Liver (tissue), 9 donors: Measurements from ENCODE around the gene TCF7L2. TPM values are rescaled to one million over a fixed set of nuclear protein-coding genes. Genes with fewer than 3 reads are reported as not detected.

Experiments
- DNase-seq: peaks from one replicate; pipeline ENCODE4 v3.0.0-alpha.2; 2017; ENCODE audit warnings: low spot score
- H3K27ac ChIP-seq, 2 donors: one replicate each; pipeline ENCODE4 v1.7.0; 2013; ENCODE audit warnings: inconsistent platforms in 2 of 2, low read length in 2 of 2, control low read depth in 1 of 2, low read depth in 1 of 2, mild to moderate bottlenecking in 1 of 2
- H3K27me3 ChIP-seq, 4 donors: one replicate each; pipeline versions ENCODE4 v1.6.1 to v1.7.0; 2013; ENCODE audit warnings: low read length in 3 of 4, inconsistent platforms in 1 of 4, mild to moderate bottlenecking in 1 of 4, moderate library complexity in 1 of 4; ENCODE audit not compliant: control insufficient read depth in 4 of 4, insufficient read depth in 4 of 4
- H3K36me3 ChIP-seq, 4 donors: one replicate each; pipeline versions ENCODE4 v1.6.1 to v1.7.0; 2013; ENCODE audit warnings: low read length in 3 of 4, mild to moderate bottlenecking in 3 of 4, low read depth in 1 of 4, moderate library complexity in 1 of 4; ENCODE audit not compliant: control insufficient read depth in 4 of 4, insufficient read depth in 3 of 4
- H3K4me1 ChIP-seq, 4 donors: one replicate each; pipeline versions ENCODE4 v1.6.1 to v1.7.0; 2013; ENCODE audit warnings: low read length in 3 of 4, mild to moderate bottlenecking in 3 of 4, moderate library complexity in 1 of 4; ENCODE audit not compliant: control insufficient read depth in 4 of 4, insufficient read depth in 4 of 4
- H3K4me3 ChIP-seq, 3 donors: one replicate each; pipeline versions ENCODE4 v1.6.1 to v1.7.0; 2013; ENCODE audit warnings: low read length in 3 of 3, control low read depth in 1 of 3, low read depth in 1 of 3, mild to moderate bottlenecking in 1 of 3
- H3K9ac ChIP-seq, 2 donors: one replicate each; pipeline ENCODE4 v1.7.0; 2013; ENCODE audit warnings: low read length in 2 of 2, mild to moderate bottlenecking in 2 of 2, moderate library complexity in 2 of 2, control low read depth in 1 of 2, low read depth in 1 of 2
- H3K9me3 ChIP-seq, 4 donors: one replicate each; pipeline versions ENCODE4 v1.6.1 to v1.7.0; 2013; ENCODE audit warnings: low read length in 3 of 4; ENCODE audit not compliant: control insufficient read depth in 4 of 4
- EGR1 ChIP-seq, 2 donors: IDR thresholded peaks; 2 replicates each; pipeline ENCODE4 v1.6.1; 2016 to 2018; ENCODE audit warnings: antibody characterized with exemption in 2 of 2, low read depth in 2 of 2
- FOXA1 ChIP-seq: IDR thresholded peaks from 2 replicates; pipeline ENCODE4 v1.6.1; 2016; ENCODE audit warnings: antibody characterized with exemption
- FOXA2 ChIP-seq: IDR thresholded peaks from 2 replicates; pipeline ENCODE4 v1.6.1; 2016; ENCODE audit warnings: antibody characterized with exemption
- GABPA ChIP-seq, 2 donors: IDR thresholded peaks in 1 of 2; conservative IDR thresholded peaks in 1 of 2; 2 replicates each; pipeline ENCODE4 v1.6.1; 2016; ENCODE audit warnings: antibody characterized with exemption in 2 of 2, mild to moderate bottlenecking in 1 of 2, moderate library complexity in 1 of 2
- HNF4A ChIP-seq, 2 donors: conservative IDR thresholded peaks; 2 replicates each; pipeline ENCODE4 v1.6.1; 2016; ENCODE audit warnings: antibody characterized with exemption in 2 of 2, mild to moderate bottlenecking in 2 of 2
- HNF4G ChIP-seq: IDR thresholded peaks from 2 replicates; pipeline ENCODE4 v1.6.1; 2016; ENCODE audit warnings: antibody characterized with exemption
- JUND ChIP-seq, 2 donors: IDR thresholded peaks; 2 replicates each; pipeline ENCODE4 v1.6.1; 2016; ENCODE audit warnings: antibody characterized with exemption in 2 of 2
- NR2F2 ChIP-seq: IDR thresholded peaks from 2 replicates; pipeline ENCODE4 v1.6.1; 2016; ENCODE audit warnings: antibody characterized with exemption
- RAD21 ChIP-seq, 2 donors: IDR thresholded peaks; 2 replicates each; pipeline ENCODE4 v1.6.1; 2016; ENCODE audit warnings: antibody characterized with exemption in 2 of 2, mild to moderate bottlenecking in 2 of 2
- RXRA ChIP-seq, 2 donors: IDR thresholded peaks; 2 replicates each; pipeline ENCODE4 v1.6.1; 2017 to 2018; ENCODE audit warnings: antibody characterized with exemption in 2 of 2, mild to moderate bottlenecking in 1 of 2
- SP1 ChIP-seq: IDR thresholded peaks from 2 replicates; pipeline ENCODE4 v1.6.1; 2018; ENCODE audit warnings: antibody characterized with exemption, mild to moderate bottlenecking
- TAF1 ChIP-seq: conservative IDR thresholded peaks from 2 replicates; pipeline ENCODE4 v1.6.1; 2016; ENCODE audit warnings: antibody characterized with exemption, mild to moderate bottlenecking
- YY1 ChIP-seq: IDR thresholded peaks from 2 replicates; pipeline ENCODE4 v1.6.1; 2016; ENCODE audit warnings: antibody characterized with exemption, mild to moderate bottlenecking
- WGBS: extraction: QIAGEN DNeasy Blood & Tissue Kit; methylation state at CpG from one replicate; pipeline ENCODE4 v1.1.7; 2013; 5-methylcytosine and 5-hydroxymethylcytosine counted together
- polyA plus RNA-seq, 2 donors: library from polyadenylated mRNA; stranded (reverse) in 1 of 2; unstranded in 1 of 2; fragments of 200-250 nt in 1 of 2; fragments of >200 nt in 1 of 2; fragmentation: Nextera tagmentation in 1 of 2; extraction: Ambion mirVana in 1 of 2; gene quantifications; one replicate each; pipeline versions ENCODE4 v1.2.1 to v1.2.3, GENCODE V29; 2013 to 2015
- total RNA-seq, 2 donors: library from RNA; depleted of rRNA; stranded (reverse); fragments of >200 nt; gene quantifications; one replicate each; pipeline ENCODE4 v1.2.3, GENCODE V29; 2014
- TF ChIP-seq, protein P1 (sequence below): IDR thresholded peaks from 2 replicates; pipeline ENCODE4 v1.6.1; 2016; ENCODE audit warnings: antibody characterized with exemption
- TF ChIP-seq, protein P2 (sequence below): IDR thresholded peaks from 2 replicates; pipeline ENCODE4 v1.6.1; 2016; ENCODE audit warnings: antibody characterized with exemption
- TF ChIP-seq, protein P3 (sequence below): fragments of 150-350 bp; IDR thresholded peaks from 2 replicates; pipeline ENCODE4 v1.5.1; 2017; ENCODE audit warnings: improper control_type of control experiment, low read depth, low read length; ENCODE audit not compliant: missing input control
- TF ChIP-seq, protein P4 (sequence below): IDR thresholded peaks from 2 replicates; pipeline ENCODE4 v1.6.1; 2016; ENCODE audit warnings: antibody characterized with exemption, mild to moderate bottlenecking
- donor health status: healthy.
- donor health status: healthy.
- donor health status: healthy.
- donor health status: healthy.
- donor health status: healthy.

The TCF7L2 gene
- total and polyA plus RNA-seq, 4 donors = 4.9 to 18.0 (median 8.3) TPM

DNA sequence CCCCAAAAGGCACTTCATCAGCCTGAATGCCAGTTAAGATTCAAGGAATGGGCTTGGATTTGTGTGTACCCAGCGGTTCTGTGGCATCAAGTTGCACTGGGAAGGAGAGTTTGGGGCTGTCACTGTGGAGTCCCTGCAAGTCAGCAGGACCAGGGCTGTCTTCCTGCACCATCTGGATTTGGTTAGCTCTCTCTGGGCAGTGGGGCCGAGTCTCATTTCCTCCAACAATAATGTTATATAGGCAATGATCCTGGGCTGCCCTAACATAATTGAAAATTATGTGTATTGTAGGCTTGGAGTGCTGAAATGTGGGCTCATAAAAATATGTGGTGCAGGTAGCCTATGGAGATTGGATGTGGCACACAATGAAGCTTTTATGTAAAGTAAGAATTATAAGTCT is 87.2 kb downstream of the TCF7L2 start:
- TF ChIP-seq, protein P1, sequence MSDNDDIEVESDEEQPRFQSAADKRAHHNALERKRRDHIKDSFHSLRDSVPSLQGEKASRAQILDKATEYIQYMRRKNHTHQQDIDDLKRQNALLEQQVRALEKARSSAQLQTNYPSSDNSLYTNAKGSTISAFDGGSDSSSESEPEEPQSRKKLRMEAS = no peak
- TF ChIP-seq, protein P2, sequence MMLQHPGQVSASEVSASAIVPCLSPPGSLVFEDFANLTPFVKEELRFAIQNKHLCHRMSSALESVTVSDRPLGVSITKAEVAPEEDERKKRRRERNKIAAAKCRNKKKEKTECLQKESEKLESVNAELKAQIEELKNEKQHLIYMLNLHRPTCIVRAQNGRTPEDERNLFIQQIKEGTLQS = no peak
- TF ChIP-seq TAF1 (no peak), FOXA1 (no peak), NR2F2 (no peak), GABPA (IDR thresholded peaks at IDR 0.05 in 1 of 2, conservative IDR thresholded peaks at IDR 0.05 in 1 of 2) (no peak), EGR1 (IDR thresholded peaks at IDR 0.05; ENCODE audit: low read depth in 2 of 2) (no peak), RAD21 (IDR thresholded peaks at IDR 0.05) (no peak), HNF4G (no peak)
- TF ChIP-seq, protein P3, sequence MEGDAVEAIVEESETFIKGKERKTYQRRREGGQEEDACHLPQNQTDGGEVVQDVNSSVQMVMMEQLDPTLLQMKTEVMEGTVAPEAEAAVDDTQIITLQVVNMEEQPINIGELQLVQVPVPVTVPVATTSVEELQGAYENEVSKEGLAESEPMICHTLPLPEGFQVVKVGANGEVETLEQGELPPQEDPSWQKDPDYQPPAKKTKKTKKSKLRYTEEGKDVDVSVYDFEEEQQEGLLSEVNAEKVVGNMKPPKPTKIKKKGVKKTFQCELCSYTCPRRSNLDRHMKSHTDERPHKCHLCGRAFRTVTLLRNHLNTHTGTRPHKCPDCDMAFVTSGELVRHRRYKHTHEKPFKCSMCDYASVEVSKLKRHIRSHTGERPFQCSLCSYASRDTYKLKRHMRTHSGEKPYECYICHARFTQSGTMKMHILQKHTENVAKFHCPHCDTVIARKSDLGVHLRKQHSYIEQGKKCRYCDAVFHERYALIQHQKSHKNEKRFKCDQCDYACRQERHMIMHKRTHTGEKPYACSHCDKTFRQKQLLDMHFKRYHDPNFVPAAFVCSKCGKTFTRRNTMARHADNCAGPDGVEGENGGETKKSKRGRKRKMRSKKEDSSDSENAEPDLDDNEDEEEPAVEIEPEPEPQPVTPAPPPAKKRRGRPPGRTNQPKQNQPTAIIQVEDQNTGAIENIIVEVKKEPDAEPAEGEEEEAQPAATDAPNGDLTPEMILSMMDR = no peak
- TF ChIP-seq, protein P4, sequence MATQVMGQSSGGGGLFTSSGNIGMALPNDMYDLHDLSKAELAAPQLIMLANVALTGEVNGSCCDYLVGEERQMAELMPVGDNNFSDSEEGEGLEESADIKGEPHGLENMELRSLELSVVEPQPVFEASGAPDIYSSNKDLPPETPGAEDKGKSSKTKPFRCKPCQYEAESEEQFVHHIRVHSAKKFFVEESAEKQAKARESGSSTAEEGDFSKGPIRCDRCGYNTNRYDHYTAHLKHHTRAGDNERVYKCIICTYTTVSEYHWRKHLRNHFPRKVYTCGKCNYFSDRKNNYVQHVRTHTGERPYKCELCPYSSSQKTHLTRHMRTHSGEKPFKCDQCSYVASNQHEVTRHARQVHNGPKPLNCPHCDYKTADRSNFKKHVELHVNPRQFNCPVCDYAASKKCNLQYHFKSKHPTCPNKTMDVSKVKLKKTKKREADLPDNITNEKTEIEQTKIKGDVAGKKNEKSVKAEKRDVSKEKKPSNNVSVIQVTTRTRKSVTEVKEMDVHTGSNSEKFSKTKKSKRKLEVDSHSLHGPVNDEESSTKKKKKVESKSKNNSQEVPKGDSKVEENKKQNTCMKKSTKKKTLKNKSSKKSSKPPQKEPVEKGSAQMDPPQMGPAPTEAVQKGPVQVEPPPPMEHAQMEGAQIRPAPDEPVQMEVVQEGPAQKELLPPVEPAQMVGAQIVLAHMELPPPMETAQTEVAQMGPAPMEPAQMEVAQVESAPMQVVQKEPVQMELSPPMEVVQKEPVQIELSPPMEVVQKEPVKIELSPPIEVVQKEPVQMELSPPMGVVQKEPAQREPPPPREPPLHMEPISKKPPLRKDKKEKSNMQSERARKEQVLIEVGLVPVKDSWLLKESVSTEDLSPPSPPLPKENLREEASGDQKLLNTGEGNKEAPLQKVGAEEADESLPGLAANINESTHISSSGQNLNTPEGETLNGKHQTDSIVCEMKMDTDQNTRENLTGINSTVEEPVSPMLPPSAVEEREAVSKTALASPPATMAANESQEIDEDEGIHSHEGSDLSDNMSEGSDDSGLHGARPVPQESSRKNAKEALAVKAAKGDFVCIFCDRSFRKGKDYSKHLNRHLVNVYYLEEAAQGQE = no peak
- 92% methylated on average over 2 of the region's 2 CpGs for WGBS
- peaks cover 0 to 13% (median 3%) of the 10 kb centered on the region in 4 donors for H3K36me3 ChIP-seq
- no peak overlapping the region for H3K9ac ChIP-seq
- H3K27ac ChIP-seq = no peak overlapping the region
- H3K4me1 ChIP-seq = peaks cover 3 to 25% (median 22%) of the 10 kb centered on the region in 4 donors
- H3K4me3 ChIP-seq = no peak overlapping the region
- H3K27me3 ChIP-seq = no peaks in the 10 kb centered on the region
- H3K9me3 ChIP-seq = no peaks in the 10 kb centered on the region
- no peak for DNase-seq

DNA sequence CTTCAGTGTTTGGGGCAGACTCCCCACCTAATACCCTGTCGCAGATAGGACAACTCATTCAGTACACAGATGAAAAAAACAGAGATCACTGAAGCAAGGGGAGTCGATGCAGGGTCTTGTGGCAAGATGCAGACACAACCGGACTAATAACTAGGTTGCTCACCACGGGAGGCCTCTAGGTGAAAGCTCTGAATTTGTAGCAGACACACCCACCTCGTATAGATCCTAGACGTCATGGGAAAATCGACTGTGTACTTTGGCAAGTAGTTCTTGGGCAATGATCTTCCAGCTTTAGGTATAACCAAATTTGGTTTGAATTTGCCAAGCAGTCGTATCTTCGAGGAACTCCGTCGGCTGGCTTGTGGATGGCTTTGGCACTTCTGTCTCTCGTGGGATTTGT is 88.1 kb downstream of the TCF7L2 start:
- WGBS = 86% methylated on average over 12 of the region's 12 CpGs
- no peak for DNase-seq
- no peak overlapping the region for H3K27ac ChIP-seq

DNA sequence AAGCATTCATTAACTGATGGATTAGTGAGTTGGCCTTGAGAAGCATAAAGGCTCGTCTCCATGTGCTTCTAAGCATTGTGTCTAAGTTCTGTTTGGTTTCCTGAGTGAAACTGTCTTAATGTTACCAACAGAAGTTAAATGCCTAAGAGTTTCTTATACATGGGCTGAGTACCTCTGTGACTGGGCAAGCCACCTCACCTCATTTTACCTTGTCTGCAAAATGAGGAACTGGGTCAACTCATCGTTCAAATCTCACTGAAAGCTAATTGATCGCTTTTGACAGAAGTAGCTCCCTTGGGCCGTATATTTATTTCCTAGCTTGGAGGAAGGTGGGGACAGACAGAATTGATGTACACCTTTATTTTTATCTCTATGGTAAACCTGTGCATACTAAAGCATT is 88.9 kb downstream of the TCF7L2 start:
- H3K27me3 ChIP-seq = no peaks in the 10 kb centered on the region
- peaks cover 3 to 25% (median 20%) of the 10 kb centered on the region in 4 donors for H3K4me1 ChIP-seq
- no peak overlapping the region for H3K27ac ChIP-seq
- H3K36me3 ChIP-seq = peaks cover 0 to 13% (median 5%) of the 10 kb centered on the region in 4 donors
- 84% methylated on average over 4 of the region's 4 CpGs for WGBS
- DNase-seq = no peak
- no peaks in the 10 kb centered on the region for H3K9me3 ChIP-seq
- H3K9ac ChIP-seq = no peak overlapping the region
- no peak overlapping the region for H3K4me3 ChIP-seq
- TF ChIP-seq NR2F2 (no peak), JUND (IDR thresholded peaks at IDR 0.05) (no peak), SP1 (no peak), HNF4A (conservative IDR thresholded peaks at IDR 0.05) (no peak), FOXA1 (no peak), FOXA2 (no peak), EGR1 (IDR thresholded peaks at IDR 0.05; ENCODE audit: low read depth in 2 of 2) (no peak), RXRA (IDR thresholded peaks at IDR 0.05) (no peak), YY1 (no peak)
- TF ChIP-seq, protein P2 = no peak
- TF ChIP-seq, protein P3 = no peak
- TF ChIP-seq, protein P1 = no peak

More for the DNA sequence above, 88.1 kb downstream of the TCF7L2 start:
- TF ChIP-seq RAD21 (IDR thresholded peaks at IDR 0.05) (no peak), EGR1 (IDR thresholded peaks at IDR 0.05; ENCODE audit: low read depth in 2 of 2) (no peak), HNF4G (no peak), JUND (IDR thresholded peaks at IDR 0.05) (no peak)
- Histone ChIP-seq H3K36me3 (peaks cover 0 to 13% (median 3%) of the 10 kb centered on the region in 4 donors), H3K4me3 (no peak overlapping the region), H3K27me3 (no peaks in the 10 kb centered on the region), H3K9ac (no peak overlapping the region), H3K9me3 (no peaks in the 10 kb centered on the region), H3K4me1 (peaks cover 3 to 25% (median 22%) of the 10 kb centered on the region in 4 donors)
